ENCODE results near the gene PDE1C.
"Not testable (repeated sequence)": the region's sequence is repeated elsewhere in the genome, so short reads cannot be mapped to it uniquely, and the experiment has no call there.

PDE1C gene

DNA sequence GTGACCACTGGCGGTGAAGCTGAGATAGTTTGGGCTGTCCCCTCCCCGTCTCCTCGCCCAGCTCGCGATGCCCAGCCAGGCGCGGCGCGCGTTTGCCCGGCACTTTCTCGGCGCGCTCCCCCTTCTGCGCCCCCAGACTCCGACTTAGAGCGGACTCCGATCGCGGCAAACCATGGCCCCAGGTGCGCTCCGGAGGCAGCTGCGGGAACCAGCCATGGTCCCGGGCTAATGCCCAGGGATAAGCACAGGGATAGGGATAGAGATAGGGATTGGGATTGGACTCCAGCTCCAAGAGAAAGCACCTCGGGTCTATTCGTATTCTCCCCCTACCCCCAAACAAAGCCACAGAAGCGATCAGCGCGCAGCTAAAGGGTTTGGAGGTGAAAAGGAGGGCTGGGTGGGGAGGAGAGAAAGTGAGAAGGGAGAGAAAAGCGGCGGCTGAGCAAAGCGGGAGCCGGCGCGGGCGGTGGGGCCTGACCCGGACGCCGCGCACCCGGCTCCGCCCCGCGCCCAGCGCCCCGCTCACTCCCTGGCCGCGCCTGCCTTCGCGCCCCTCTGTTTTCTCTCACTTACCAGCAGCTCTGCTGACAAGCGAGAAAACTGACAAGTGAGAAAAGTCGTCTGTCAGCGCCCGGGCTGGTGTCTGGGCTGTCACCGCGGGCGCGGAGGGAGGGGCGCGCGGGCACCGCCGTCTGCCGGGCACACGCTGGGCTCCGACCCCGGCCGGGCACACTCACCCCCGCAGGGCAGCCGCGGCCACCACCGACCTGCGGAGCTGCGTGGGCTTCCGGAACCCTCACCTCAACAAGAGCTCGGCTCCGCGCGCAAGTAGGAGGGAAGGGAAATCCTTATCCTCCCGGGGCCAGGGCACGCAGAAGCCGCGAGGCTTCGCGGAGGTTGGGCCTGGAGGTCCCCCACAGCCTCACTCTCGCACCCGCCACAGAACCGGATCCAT lies at the start of gene PDE1C:
PDE1C (minus strand) TSS at position 2 of the 955 bp plus-strand sequence.
- DNase-seq = no peak

DNA sequence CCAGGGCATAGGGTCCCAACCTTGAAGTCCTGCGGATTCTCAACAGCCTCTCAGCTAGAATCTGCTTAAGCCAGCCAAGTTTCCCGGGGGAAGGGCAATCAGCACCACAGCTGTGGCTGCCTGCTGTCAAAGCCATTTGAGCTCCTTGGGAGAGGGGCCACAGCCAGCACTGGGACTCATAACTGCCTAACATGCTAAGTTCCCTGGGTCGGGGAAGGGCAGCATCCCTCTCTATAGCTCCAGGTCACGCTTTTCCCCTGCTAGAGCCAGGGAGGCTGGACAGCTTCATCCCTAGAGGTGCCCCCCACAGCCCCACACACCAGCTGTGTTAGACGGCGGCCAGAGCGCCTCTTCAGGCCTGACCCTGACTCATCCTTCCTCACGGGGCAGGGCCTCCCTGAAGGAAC lies 49.6 kb upstream of the PDE1C start:
- DNase-seq = no peak

DNA sequence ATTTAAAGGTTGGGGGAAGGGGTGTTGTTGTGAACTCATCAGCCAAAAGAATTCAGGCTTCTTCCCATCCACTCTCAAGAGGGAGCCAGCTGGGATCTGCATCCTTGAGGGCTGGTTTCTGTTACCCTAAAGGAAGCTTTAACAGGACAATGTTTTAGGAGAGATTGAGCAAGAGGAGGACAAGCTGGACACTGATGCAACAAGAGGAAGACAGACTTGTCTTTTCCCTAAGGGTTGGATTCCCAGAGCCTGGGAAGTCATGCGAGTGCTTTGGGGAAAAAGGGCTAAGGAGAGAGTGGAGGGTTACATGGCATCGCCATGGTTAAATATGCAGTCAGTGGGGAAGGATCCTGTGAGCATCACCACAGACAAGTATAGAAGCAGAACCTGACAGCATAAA lies 47.6 kb upstream of the PDE1C start:
- DNase-seq = no peak

DNA sequence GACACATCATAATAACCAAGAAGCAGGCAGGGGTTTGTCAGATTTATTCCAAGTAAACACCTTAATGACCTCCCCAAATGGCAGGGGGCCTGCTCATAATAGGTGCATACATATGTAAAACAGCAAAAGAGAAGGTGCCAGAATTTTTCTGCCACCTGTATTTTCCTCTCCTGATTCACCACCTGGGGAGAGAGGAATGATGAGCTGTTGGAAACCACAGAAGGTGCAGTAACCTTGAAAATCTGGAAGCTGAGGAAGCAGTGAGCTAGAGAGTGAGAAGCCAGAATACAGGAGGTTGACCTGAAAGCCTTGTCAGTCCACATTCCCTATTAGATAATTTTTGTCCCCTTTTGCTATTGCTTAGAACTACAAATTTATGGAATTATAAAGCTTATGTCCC lies 46.2 kb upstream of the PDE1C start:
- no peak for DNase-seq

DNA sequence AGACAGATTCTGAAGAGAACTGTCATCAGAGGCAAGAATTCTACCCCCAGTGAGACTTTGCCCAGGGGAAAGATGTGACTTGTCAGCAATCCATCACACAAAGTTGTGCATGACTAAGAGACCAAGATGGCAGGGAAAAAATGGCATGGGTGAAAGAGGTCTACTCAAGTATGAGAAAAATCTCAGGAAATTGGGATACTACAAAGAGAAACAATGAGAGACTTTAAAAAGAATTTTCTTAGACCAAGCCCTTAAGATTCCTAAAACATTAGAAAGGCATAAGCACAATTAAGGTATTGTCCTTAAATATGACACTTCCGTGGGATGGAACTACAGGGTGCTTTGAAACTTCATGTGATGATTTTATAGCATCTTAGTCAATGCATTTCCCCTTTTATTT lies 45.6 kb upstream of the PDE1C start:
- no peak for DNase-seq

DNA sequence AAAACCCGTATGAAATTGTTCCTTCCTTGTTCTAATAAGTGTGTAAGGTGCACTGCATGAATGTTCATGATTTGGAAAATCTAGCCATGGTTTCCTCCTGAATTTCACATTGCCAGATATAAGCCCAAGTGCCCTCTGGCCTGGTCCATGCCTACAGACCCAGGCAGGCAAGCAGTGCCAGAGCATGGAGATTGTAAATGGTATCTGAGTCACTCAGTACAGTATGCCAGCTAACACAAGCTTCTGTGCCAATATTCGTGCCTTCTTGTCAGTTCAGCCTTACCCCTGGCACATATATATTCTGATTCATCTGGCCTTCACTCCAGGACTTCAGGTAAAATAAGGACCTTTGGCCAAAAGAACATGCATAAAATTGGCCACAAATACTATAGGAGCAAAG lies 38.4 kb upstream of the PDE1C start:
- DNase-seq = no peak

DNA sequence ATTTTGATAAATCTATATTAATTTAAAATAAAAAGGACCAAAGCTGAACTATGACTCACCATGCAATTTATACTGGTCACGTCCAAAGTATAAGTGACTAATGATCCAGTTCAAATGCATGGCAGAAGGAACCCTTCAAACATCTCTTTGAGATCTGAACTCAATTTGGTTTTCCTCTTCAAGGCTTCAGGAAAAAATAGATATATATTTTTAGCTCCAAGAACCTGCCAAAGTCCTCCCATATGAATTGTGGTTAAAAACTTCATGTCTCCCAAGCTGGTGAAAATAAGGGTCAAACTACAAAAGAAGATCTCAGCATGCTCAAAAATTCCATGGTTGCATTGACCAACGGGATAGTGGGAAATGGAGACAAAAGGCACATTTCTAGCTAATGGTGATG lies 34.6 kb upstream of the PDE1C start:
- DNase-seq = no peak

DNA sequence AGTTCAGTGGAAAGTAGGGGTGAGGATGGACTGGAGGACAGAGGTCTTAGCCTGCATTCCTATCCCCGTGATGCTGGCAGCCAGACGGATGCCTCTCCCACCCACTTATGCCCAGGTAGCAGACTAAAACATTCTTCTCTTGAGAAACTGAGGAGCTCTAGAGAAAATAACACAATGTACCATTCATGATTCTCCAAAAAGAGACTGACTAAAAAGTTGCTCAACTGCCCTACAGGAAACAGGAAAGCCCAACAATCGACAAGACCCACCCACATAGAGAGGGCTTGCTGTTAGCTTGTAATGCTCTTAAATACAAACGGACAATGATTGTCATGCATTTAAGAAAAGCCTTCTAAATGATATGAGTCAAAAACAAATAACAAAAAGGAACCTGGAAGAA lies 33.2 kb upstream of the PDE1C start:
- no peak for DNase-seq

DNA sequence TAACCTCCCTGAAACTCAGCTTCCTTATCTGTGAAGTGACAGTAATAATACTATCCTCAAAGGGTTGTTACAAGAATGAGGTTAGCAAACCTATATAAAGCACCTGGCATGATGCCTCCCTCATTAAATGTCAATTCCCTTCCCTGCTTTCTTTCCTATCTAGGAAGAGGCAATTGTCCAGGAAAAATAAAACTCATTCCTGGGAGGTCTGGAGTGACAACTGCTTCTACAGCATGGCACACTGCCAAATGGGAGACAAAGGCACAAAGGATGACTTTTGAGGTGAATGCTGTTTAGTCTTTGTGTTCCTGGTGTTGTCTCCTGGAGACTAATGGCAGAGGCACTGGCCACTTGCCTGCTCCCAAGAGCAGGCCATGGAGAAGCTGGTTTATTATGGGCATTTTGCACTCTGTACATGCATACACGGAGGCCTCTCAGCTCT lies 32.2 kb upstream of the PDE1C start:
- DNase-seq = no peak

DNA sequence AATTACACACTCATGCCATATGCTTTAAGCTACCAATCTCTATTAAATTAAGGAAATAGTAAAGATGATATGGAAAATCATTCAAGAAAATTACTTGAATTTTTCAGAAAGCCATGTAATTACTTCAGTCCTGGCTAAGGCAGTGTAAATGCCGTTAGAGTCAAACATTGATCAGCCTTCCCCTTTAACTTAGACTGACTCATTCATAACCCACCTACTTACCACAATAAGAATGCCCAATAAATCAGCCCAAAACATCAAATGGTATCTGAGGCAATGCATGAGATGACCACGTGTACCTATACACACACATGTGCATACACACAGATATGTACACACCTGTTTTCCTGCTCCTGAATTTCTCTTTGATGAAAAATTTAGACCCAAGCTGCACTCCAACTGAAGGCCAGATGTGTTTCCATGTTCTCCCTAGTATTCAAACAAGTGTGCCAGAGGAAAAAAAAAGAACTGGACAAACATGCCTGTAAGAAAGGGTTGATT lies 30.2 kb upstream of the PDE1C start:
- no peak for DNase-seq

DNA sequence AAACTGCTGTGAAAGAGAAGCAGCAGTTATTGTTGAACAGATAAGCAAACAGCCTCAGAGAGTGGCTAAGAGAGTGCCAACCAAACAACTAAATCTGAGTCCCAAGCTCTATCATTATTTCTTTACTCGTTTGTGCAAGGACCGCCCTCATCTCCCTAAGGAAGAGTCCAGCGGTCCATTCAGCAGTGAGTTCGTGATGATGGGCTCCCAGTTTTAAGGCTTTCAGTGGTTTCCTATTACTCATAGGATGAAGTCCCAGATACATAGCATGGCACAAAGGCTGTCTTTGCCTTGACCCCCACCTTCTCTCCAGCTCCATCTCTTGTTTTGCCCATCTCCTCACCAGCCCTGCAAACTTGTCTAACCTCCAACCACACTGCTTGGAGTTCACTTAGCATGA lies 24.3 kb upstream of the PDE1C start:
- no peak for DNase-seq

DNA sequence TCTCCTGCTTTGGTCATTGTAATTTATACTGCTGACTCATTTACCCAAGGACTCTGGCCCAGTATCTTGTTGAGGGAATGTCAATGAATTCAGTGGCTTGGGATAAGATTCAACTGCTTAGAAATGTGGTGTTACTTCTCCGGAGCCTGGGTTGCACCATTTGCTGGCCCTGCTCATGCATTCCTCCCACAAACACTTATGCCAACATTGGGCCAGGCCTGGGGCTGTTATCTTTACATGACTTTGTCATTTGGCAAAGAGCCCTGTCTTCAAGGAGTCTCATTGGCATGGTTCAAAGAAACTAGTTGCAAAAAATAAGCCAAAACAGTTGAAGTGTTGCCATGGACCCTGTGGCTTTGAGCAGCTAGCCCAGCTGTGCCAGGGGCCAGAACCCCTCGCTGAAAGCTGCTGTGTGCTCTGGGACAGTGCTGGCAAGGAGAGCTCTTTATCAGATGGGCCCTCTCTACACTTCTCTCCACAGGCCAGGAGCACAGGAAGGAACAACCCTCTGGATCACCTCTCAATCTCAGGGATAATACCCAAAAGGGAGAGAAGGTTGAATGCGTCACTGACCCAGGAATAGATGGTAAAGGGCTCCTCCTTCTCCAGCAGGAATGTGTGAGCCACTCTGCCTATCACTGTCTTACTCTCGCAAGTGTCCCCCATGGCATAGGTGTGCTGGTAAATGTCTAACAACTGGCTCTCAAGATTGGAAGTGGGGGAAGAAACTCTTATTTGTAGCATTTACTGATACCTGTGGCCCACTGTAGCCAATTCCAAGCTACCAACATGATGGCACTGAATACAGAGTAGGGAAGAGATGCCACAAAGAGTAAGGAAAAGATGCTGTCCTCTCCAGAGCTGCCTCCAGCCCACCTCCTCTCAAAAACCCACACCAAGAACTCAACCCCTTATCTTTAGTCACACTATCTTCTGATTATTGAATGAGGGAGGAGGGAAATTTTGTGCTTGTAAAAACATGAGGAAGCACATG lies 23.5 kb upstream of the PDE1C start:
- no peak for DNase-seq

DNA sequence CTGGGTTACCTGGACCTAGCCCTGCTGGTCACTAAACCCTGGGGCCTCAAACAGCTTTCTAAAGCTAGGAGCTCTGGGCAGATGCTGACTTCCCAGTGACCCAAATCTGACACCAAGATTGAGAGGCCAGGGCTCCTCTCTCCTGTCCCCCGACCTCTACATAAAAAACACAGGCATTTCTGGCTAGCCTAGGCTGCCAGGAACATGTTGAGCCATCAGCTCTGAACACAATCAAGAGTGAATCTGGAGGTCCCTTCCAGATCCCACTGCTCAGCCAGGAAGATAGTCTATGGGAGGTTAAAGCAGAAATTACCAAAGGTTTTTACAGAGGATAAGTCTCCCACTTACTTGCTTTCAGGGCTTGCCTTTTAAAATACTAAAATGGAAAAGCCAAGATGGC lies 22.1 kb upstream of the PDE1C start:
- no peak for DNase-seq

DNA sequence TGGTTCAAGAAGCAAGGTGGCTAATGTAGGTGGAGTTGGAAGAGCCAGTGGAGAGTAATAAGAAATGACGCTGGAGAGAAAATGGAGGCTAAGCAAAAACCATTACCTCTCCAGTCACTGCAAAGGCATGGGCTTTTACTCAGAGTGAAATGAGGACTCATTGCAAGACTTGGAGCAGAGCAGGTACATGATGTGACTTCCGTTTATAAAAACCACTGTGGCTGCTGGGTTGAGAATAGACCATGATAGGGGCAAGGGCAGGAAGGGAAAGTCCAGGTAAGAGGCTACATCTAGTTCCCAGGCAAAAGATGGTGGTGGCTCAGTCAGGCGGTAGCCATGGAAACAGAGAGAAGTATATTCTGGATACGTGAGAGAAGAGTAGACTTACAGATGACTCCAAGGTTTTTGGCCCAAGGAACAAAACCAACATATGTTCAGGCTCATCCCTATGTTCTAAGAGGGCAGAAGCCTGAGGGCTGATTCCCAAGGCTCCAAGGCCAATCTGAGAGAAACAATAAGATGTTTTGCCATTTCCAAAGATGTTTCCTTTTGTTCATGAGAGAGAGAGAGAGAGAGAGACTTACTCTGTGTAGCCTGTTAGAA lies 21.5 kb upstream of the PDE1C start:
- no peak for DNase-seq

DNA sequence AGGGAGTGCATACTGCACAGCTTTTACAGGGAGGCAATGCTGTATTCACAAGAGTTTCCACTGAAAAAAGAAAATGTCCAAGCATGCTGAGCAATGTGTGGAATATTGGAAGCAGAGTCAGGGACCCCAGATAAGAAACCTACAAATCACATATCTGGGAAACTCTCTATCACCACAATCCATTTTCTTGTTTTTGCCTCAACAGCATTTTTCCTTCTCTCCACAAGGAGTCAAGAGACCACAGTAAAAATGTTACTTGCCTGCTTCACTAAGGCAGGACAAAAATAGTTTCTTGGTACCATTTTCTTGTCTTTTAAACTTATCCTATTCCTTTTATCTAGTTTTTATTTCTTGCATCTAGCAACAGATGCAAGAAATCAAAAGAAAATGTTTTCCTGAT lies 19.5 kb upstream of the PDE1C start:
- no peak for DNase-seq

DNA sequence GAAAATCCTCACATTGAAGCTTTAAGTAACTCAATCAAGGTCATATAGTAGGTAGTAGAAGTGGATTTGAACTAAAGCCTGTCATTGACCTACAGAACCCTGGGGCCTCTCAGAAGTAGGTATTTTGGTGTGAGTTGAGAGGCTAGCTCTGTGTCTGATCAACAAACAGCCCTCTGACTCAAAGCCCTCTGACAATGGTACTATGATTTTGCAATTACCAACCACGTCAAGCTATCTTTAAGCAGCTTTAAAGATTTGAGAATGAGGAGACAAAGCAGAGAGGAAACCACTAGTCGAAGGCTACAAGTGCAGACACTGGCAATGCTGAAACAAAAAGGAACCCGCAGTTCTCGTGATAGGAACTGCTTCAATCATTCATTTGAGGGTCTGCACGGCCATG lies 19.0 kb upstream of the PDE1C start:
- DNase-seq = no peak

DNA sequence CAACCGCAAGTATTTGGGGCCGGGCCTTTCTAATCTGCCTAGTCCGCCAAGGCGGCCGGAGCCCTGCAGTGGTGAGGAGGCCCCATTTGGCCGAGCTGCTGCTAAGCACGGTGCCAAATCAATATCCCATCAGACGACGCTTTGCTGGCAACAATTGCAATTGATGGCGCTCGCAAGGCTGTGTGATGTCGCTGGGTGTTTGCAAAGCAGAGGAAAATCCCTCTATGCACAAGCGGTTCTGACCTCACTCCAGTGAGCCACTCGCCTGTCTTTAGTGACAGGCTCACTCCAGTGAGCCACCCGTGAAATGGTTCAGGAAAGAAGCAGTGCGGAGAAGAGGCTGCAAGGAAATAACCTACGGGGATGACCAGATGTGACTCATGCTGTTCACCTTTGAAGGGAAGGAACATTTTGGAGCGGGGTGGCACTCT lies 18.3 kb upstream of the PDE1C start:
- no peak for DNase-seq

DNA sequence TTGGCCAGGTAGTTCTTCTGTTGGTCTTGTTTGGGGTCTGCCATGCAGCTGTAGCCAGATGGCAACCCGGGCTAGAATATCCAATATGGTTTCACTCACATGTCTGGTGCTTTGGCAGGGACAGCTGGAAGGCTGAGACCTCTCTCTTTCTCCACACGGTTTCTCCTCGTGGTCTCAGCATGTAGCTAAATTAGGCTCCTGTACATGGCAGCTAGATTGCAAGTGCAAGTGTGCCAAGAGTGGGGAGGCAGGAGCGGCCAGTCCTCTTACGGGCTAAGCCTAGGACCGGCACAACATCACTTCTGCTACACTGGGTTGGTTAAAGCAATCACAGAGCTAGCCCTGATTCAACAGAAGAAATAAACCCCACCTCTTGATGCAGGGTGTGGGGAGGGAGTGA lies 9.3 kb upstream of the PDE1C start:
- DNase-seq = no peak

DNA sequence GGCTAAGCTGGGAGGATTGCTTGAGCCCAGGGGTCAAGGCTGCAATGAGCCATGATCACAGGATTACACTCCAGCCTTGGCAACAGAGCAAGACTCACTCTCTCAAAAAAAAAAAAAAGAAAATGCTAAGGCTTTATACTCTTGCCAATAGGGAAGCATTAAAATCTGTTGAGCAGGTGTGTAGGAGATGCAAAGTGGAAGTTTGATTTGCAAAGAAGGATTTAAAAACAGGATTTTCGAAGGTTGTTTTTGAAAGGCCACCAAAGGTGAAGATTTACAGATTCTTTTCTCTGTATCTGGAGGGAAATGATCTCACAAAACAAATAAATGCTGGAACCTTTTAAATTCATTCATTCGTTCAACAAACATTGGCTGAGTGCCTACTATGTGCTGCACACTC lies 8.6 kb upstream of the PDE1C start:
- no peak for DNase-seq

DNA sequence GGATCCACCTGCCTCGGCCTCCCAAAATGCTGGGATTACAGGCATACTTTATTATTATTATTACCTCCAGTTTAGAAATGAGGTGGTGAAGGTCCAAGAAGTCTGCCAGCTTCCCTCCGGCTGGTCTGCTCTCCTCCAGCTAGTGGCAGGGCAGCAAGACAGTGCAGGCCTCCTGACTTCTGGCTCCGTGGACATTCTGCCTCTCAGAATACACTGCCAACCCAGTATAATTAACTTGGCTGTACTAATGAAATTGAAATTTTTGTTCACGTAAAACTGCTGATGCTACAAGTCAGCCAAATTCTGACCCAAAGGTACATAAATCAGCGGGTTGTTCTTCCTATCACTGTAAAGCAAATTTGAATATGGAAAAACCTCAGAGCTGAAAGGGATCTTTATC lies 7.6 kb upstream of the PDE1C start:
- DNase-seq = no peak

DNA sequence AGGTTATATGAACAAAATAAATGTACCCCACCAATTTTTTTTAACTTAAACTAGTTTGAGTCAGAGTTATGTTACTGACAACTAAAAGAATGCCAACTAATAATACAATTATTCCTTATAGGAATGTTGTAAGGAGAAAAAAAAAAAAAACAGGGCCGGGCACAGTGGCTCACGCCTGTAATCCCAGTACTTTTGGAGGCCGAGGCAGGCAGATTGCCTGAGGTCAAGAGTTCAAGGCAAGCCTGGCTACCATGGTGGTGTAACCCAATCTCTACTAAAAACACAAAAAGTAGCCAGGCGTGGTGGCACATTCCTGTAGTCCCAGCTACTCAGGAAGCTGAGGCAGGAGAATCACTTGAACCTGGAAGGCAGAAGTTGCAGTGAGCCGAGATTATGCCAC lies 6.6 kb upstream of the PDE1C start:
- not testable (repeated sequence) for DNase-seq

DNA sequence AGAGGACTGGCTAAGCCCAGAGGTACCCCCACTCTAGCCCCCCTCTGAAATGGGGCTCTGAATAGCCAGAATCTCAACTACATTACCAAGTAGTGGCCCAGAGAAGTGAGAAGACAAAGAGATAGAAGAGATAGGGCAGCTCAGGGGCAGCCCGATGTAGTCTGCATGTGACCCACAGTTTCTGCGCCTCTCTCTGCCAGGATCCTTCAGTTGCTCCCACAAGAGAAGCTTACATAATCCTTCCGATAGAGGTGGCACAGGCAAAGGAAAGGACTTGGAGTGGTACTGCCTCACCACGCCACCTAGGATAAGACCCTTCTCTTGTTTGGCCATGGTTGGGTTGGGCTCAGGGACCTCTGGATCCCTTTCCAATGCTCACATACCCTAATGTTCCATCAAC lies 5.4 kb upstream of the PDE1C start:
- no peak for DNase-seq
